Iris pigment epithelial cell (primary cell): ENCODE data around the gene PCDHGA1.
A peak's percentile ranks its signal among the peaks of the same experiment; 100 is the strongest.

Experiments used
- DNase-seq: peaks from one replicate; pipeline ENCODE4 v3.0.0-alpha.2; 2011; ENCODE audit warnings: low read depth

PCDHGA1 gene

GRCh38 chr5:141534492-141535213 is 204.3 kb downstream of the PCDHGA1 start:
- no peak for DNase-seq

- no peak for DNase-seq
Measured at GRCh38 chr5:141543053-141543452, 212.7 kb downstream of the PCDHGA1 start.

DNA sequence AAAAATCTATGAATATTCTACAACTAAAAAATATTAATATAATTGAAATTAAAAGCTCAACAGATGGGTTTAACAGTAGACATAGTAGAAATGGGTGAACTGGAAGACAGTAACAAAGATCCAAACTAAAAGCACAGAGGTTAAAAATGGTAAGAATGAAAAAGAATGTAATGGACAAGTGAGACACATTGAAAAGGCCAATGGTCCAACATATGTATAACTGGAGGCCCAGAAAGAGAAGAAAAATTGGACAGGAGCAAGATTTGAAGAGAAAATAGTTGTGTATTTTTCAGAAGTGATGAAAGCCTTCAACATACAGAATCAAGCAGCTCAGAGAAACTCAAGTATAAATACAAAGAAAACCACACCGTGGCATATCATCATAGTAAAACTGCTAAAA is 217.2 kb downstream of the PCDHGA1 start:
- peak; percentile 53 for DNase-seq

- DNase-seq, result no peak
Measured at GRCh38 chr5:141547921-141548320, 217.6 kb downstream of the PCDHGA1 start.

GRCh38 chr5:141557681-141558136 is 227.4 kb downstream of the PCDHGA1 start:
- peak; percentile 100 for DNase-seq

DNA sequence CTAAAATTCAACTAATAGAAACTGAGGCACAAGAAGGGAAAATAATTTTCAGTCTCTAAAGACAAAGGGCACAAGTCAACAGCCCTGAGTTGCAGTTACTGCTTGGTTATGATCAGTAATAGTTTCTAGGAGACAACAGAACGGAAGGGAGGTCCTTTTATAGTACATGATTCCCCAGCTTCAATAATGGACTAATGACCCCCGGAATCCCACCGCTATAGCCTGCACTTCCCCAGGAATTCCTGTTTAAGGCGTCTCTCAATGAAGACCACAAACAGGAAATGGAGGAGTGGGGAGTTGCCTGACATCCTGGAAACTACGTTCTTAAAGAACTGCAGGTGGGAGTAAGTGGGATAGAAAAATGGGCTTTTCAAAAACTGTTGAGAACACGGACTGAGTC is 227.8 kb downstream of the PCDHGA1 start:
- DNase-seq, result peak; percentile 9

GRCh38 chr5:141559461-141559860 is 229.1 kb downstream of the PCDHGA1 start:
- peak; percentile 62 for DNase-seq

DNA sequence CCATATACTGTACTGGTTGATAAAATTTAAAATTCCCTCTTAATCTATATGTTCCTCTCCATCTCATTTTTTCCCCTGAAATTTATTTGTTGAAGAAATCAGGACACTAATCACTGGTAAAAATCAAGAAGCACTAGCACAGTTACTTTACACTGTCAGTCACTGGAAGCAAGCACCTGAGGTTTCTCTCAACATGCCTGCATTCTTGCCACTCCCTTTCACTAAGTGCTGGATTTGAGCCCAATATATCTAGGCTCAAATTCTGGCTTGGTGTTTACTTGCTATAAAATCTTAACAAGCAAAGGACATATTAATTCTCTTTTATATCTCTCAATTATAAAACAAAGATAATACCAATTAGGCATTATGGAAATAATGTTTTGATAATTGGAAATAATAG is 229.8 kb downstream of the PCDHGA1 start:
- DNase-seq, result peak; percentile 46

DNA sequence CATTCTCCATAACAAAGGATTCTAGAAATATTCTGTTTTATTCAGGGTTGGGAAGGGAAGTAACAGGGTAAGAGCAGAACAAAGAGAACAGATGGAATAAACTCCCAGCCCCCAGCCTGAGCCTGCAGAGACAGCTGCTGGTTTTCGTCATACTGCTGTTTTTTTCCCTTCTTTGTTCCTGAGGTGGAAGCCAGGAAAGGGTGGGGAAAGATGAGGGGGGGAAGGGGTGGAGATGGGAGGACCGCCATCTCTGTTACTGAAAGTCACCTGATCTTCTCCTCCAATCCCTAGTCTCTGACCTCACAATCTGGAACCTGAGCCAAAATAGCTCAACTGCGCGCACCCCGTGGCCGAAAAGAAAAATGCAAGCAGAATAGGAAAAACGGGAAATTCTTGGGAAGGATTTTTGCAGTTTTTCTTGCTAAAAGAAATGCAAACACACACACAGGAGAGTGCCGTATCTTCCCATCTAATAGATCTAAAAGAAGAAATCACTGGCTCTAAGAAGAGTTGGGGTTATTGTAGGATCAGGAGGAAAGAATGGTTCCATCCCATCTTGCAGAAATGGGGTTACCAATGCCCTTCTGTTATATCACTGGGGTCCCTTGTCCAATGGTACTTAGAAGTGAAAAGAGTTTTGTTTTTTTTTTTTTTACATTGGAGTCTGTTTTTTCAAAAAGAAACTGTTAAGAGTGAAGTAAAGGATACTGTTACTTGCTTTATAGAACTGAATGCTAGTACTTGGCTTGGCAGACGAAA is 230.6 kb downstream of the PCDHGA1 start:
- DNase-seq, result peak; percentile 98
